Ascending aorta (tissue), 2 donors: ENCODE results near the gene WDR11. TPM values are rescaled to one million over a fixed set of nuclear protein-coding genes. Genes with fewer than 3 reads are reported as not detected.

ENCODE experiments used
- DNase-seq, 2 donors: peaks; one replicate each; pipeline ENCODE4 v3.0.0-alpha.2; 2019; ENCODE audit warnings: low spot score in 2 of 2
- H3K27ac ChIP-seq, 2 donors: fragments of 200-600 bp; sonication (generic); one replicate each; pipeline ENCODE4 v1.5.1; 2016 to 2017; ENCODE audit warnings: mild to moderate bottlenecking in 1 of 2
- H3K27me3 ChIP-seq: fragments of 200-600 bp; sonication (generic); one replicate; pipeline ENCODE4 v1.5.1; 2017
- H3K36me3 ChIP-seq, 2 donors: fragments of 200-600 bp; sonication (generic); one replicate each; pipeline ENCODE4 v1.5.1; 2016
- H3K4me1 ChIP-seq, 2 donors: fragments of 200-600 bp; sonication (generic); one replicate each; pipeline ENCODE4 v1.5.1; 2016 to 2017; ENCODE audit warnings: mild to moderate bottlenecking in 1 of 2
- H3K4me3 ChIP-seq, 2 donors: fragments of 200-600 bp; sonication (generic); one replicate each; pipeline ENCODE4 v1.5.1; 2016 to 2017; ENCODE audit warnings: mild to moderate bottlenecking in 1 of 2
- H3K9me3 ChIP-seq, 2 donors: fragments of 200-600 bp; sonication (generic); one replicate each; pipeline ENCODE4 v1.5.1; 2016
- intact Hi-C: fragments of 100-400 bp; cut with DNase I; formaldehyde crosslinking; loops from one replicate; pipeline ENCODE4 v1.15.1; 2023
- total RNA-seq: library from RNA; depleted of rRNA; stranded (reverse); fragments of >200 nt; gene quantifications from one replicate; pipeline ENCODE4 v1.1.0, GENCODE V29; 2016
- TF ChIP-seq, protein P1 (sequence below), 3 experiments: fragments of 200-600 bp in 2 of 3; fragments of 450-650 bp in 1 of 3; sonication (generic) in 2 of 3; IDR thresholded peaks; one replicate each; pipeline ENCODE4 v1.5.1; 2016 to 2019; ENCODE audit warnings: antibody characterized with exemption in 3 of 3, mild to moderate bottlenecking in 1 of 3, moderate library complexity in 1 of 3

Gene WDR11
- total RNA-seq, 1 donor from 2014 or later, result 10.2 TPM

DNA sequence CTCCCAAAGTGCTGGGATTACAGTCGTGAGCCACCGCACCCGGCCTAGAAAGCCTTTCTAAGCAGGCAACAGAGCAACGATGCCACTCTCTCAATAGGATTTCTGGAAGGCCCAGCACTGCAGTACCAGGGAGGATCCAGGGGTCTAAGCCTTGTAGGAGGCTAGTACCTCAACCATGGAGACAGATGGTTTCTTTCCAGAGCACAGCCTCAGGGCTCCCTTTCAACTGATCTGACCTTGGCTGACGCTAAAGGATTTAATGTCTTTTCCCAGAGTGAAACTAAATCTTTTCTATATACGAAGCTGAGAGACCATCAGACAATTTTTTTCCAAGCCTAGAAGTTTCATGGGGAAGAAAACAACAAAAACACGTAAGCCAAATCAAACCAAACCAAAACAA lies 78.0 kb downstream of the WDR11 start:
- intact Hi-C loops, result no loop called here
- no peak for DNase-seq
- Histone ChIP-seq H3K4me1 (no peaks in the 10 kb centered on the region), H3K4me3 (no peak overlapping the region), H3K36me3 (no peaks in the 10 kb centered on the region), H3K27me3 (no peaks in the 10 kb centered on the region), H3K9me3 (no peaks in the 10 kb centered on the region), H3K27ac (no peak overlapping the region)
- TF ChIP-seq, protein P1, sequence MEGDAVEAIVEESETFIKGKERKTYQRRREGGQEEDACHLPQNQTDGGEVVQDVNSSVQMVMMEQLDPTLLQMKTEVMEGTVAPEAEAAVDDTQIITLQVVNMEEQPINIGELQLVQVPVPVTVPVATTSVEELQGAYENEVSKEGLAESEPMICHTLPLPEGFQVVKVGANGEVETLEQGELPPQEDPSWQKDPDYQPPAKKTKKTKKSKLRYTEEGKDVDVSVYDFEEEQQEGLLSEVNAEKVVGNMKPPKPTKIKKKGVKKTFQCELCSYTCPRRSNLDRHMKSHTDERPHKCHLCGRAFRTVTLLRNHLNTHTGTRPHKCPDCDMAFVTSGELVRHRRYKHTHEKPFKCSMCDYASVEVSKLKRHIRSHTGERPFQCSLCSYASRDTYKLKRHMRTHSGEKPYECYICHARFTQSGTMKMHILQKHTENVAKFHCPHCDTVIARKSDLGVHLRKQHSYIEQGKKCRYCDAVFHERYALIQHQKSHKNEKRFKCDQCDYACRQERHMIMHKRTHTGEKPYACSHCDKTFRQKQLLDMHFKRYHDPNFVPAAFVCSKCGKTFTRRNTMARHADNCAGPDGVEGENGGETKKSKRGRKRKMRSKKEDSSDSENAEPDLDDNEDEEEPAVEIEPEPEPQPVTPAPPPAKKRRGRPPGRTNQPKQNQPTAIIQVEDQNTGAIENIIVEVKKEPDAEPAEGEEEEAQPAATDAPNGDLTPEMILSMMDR (IDR thresholded peaks at IDR 0.05), result no peak

DNA sequence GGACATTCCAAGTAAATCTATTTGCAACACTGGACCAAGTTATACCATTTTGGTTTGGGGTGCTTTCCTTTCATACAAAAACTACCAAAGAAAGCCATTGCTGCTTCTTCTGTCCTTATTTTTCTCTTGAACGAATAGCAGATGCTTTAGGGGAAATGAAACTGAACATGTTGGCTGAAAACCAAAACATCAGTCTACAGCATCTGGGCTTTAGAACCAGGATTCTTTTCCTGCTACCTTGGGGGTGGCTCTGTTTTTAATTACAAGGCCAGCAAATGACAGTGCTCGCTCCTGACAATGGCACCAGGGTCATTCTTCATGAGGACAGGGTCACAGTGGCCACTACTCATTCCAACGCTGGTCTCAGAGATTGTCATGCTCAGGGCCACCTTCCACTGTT lies 80.3 kb downstream of the WDR11 start:
- DNase-seq, result no peak
- intact Hi-C loops, result no loop called here
- H3K4me3 ChIP-seq, result no peak overlapping the region
- H3K27ac ChIP-seq, result no peak overlapping the region
- no peaks in the 10 kb centered on the region for H3K27me3 ChIP-seq
- no peaks in the 10 kb centered on the region for H3K4me1 ChIP-seq
- TF ChIP-seq, protein P1 (IDR thresholded peaks at IDR 0.05), result no peak
- H3K9me3 ChIP-seq, result no peaks in the 10 kb centered on the region
- H3K36me3 ChIP-seq, result no peaks in the 10 kb centered on the region

DNA sequence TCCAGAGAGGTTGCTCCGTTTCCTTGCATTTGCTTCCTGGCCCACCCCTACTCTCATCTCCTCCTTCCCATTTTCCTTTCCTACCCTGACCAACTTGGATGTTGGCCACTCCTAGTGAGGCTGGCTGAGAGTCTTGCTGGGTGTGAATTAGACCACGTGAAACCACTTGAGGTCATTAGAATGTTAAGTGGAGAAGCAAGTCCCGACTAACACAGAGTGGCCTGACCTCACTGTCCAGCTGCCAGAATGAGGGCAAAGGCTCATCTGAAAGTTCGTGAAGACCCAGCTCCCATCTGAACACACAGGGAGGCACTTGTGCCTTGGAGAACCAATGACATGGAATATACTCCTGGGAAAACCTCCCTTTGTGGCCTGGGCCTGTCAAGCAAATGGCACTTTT lies 80.8 kb downstream of the WDR11 start:
- Histone ChIP-seq H3K27ac (no peak overlapping the region), H3K36me3 (no peaks in the 10 kb centered on the region), H3K4me3 (no peak overlapping the region), H3K9me3 (no peaks in the 10 kb centered on the region), H3K27me3 (no peaks in the 10 kb centered on the region), H3K4me1 (no peaks in the 10 kb centered on the region)
- DNase-seq, result no peak
- TF ChIP-seq, protein P1 (IDR thresholded peaks at IDR 0.05), result no peak
- intact Hi-C loops, result no loop called here

- no peak overlapping the region for H3K27ac ChIP-seq
- no peak for DNase-seq
- H3K27me3 ChIP-seq, result no peaks in the 10 kb centered on the region
- no peaks in the 10 kb centered on the region for H3K4me1 ChIP-seq
- TF ChIP-seq, protein P1 (IDR thresholded peaks at IDR 0.05), result no peak
- H3K9me3 ChIP-seq, result no peaks in the 10 kb centered on the region
- intact Hi-C loops, result no loop called here
- H3K36me3 ChIP-seq, result no peaks in the 10 kb centered on the region
- no peak overlapping the region for H3K4me3 ChIP-seq
Observed at GRCh38 chr10:120938822-120939221, 87.7 kb downstream of the WDR11 start.

GRCh38 chr10:120940299-120940900 lies 89.2 kb downstream of the WDR11 start:
- intact Hi-C loops, result loop anchor here (5.0 kb wide), 1 partner anchor 962 kb away; no protein-coding TSS in a partner anchor
- Histone ChIP-seq H3K36me3 (no peaks in the 10 kb centered on the region), H3K9me3 (no peaks in the 10 kb centered on the region), H3K4me1 (no peaks in the 10 kb centered on the region), H3K4me3 (no peak overlapping the region), H3K27me3 (no peaks in the 10 kb centered on the region), H3K27ac (no peak overlapping the region)
- TF ChIP-seq, protein P1 (IDR thresholded peaks at IDR 0.05), result no peak
- DNase-seq, result no peak

- Histone ChIP-seq H3K4me3 (no peak overlapping the region), H3K27me3 (no peaks in the 10 kb centered on the region), H3K36me3 (no peaks in the 10 kb centered on the region), H3K4me1 (no peaks in the 10 kb centered on the region), H3K27ac (no peak overlapping the region), H3K9me3 (no peaks in the 10 kb centered on the region)
- no peak for DNase-seq
- intact Hi-C loops, result loop anchor here (5.0 kb wide), 1 partner anchor 961 kb away; no protein-coding TSS in a partner anchor
- TF ChIP-seq, protein P1 (IDR thresholded peaks at IDR 0.05), result no peak
Observed at GRCh38 chr10:120941501-120941900, 90.3 kb downstream of the WDR11 start.
